A673 (cell line): ENCODE results near the gene NUP85.

Experiments
- EZH2 ChIP-seq: fragments of 200-600 bp; sonication (generic); IDR thresholded peaks from 2 replicates; pipeline ENCODE4 v1.6.1; 2017; ENCODE audit warnings: borderline replicate concordance, low read depth, mild to moderate bottlenecking, mixed read lengths, antibody characterized with exemption, low read length; ENCODE audit not compliant: poor library complexity, severe bottlenecking
- TF ChIP-seq, protein P1 (sequence below): fragments of 300-800, 200-600 bp; sonication (generic); conservative IDR thresholded peaks from 2 replicates; pipeline ENCODE4 v1.5.1; 2017; ENCODE audit warnings: low read depth, mild to moderate bottlenecking, antibody characterized with exemption, low read length, moderate library complexity, mixed read lengths

DNA sequence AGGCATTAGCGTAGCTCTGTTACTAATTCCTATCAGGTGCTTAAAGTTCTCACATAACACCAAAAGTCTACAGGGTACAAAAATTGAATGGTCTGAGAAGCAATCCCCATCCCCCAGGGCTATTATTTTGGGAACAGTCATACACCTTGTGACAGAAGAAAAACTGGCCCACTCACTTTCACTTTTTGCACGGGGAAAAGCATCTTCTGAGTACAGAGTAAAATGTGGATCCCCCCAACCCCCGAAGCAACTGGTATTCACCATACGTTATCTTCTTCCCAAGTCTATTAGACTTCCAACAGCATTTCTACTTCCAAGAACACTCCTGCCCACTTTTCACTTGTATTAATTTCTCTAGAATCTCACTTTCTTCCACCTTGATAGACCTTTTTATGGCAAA, 44.1 kb downstream of the NUP85 start:
- TF ChIP-seq, protein P1, sequence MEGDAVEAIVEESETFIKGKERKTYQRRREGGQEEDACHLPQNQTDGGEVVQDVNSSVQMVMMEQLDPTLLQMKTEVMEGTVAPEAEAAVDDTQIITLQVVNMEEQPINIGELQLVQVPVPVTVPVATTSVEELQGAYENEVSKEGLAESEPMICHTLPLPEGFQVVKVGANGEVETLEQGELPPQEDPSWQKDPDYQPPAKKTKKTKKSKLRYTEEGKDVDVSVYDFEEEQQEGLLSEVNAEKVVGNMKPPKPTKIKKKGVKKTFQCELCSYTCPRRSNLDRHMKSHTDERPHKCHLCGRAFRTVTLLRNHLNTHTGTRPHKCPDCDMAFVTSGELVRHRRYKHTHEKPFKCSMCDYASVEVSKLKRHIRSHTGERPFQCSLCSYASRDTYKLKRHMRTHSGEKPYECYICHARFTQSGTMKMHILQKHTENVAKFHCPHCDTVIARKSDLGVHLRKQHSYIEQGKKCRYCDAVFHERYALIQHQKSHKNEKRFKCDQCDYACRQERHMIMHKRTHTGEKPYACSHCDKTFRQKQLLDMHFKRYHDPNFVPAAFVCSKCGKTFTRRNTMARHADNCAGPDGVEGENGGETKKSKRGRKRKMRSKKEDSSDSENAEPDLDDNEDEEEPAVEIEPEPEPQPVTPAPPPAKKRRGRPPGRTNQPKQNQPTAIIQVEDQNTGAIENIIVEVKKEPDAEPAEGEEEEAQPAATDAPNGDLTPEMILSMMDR: no peak
- TF ChIP-seq EZH2: no peak
